Measurements from ENCODE around the gene PRND.

Gene PRND, protein sequence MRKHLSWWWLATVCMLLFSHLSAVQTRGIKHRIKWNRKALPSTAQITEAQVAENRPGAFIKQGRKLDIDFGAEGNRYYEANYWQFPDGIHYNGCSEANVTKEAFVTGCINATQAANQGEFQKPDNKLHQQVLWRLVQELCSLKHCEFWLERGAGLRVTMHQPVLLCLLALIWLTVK

DNA sequence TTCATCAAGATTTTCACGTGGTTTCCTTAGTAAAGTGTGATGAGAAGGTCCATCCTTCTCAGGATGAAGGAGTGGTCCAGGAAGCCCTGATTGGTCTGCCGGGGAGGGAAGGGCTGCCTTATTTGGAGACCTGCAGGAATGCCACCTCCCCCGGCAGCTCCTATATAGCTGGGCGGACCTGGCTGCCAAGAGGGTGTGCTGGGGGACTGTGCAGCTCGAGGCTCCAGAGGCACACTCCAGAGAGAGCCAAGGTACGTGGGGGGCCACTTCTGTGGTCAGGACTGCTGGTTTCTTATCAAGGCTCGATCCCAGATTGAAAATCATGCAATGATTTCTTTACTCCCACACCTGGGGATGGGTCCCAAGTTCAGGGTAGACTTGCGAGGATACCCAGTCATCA lies at the start of gene PRND:
Gene PRND (plus strand): TSS at position 191 of the 400 bp plus-strand sequence. CDS start 2,643 bp downstream, outside the sequence.
- TF ChIP-seq ZNF8 (CRISPR knock-in tag; IDR thresholded peaks at IDR 0.05) = no peak
- TF ChIP-seq, protein P1, sequence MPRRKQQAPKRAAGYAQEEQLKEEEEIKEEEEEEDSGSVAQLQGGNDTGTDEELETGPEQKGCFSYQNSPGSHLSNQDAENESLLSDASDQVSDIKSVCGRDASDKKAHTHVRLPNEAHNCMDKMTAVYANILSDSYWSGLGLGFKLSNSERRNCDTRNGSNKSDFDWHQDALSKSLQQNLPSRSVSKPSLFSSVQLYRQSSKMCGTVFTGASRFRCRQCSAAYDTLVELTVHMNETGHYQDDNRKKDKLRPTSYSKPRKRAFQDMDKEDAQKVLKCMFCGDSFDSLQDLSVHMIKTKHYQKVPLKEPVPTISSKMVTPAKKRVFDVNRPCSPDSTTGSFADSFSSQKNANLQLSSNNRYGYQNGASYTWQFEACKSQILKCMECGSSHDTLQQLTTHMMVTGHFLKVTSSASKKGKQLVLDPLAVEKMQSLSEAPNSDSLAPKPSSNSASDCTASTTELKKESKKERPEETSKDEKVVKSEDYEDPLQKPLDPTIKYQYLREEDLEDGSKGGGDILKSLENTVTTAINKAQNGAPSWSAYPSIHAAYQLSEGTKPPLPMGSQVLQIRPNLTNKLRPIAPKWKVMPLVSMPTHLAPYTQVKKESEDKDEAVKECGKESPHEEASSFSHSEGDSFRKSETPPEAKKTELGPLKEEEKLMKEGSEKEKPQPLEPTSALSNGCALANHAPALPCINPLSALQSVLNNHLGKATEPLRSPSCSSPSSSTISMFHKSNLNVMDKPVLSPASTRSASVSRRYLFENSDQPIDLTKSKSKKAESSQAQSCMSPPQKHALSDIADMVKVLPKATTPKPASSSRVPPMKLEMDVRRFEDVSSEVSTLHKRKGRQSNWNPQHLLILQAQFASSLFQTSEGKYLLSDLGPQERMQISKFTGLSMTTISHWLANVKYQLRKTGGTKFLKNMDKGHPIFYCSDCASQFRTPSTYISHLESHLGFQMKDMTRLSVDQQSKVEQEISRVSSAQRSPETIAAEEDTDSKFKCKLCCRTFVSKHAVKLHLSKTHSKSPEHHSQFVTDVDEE (CRISPR knock-in tag; IDR thresholded peaks at IDR 0.05) = no peak
- TF ChIP-seq ISL1 (CRISPR knock-in tag; IDR thresholded peaks at IDR 0.05) = no peak
- no peak for TF ChIP-seq SNAI2 (CRISPR knock-in tag; IDR thresholded peaks at IDR 0.05)
- TF ChIP-seq ZNF70 (CRISPR knock-in tag; IDR thresholded peaks at IDR 0.05) = no peak
- no peak for TF ChIP-seq PATZ1 (CRISPR knock-in tag; IDR thresholded peaks at IDR 0.05; ENCODE audit: borderline replicate concordance)
- no peak for TF ChIP-seq OSR1 (CRISPR knock-in tag; IDR thresholded peaks at IDR 0.05)
- no peak for TF ChIP-seq POU6F1 (CRISPR knock-in tag; IDR thresholded peaks at IDR 0.05; ENCODE audit: borderline replicate concordance, low read depth)
- TF ChIP-seq RARB (CRISPR knock-in tag; IDR thresholded peaks at IDR 0.05) = no peak
- no peak for TF ChIP-seq ZFP3 (CRISPR knock-in tag; IDR thresholded peaks at IDR 0.05)

GRCh38 chr20:4672948-4673347 lies 48.8 kb upstream of the PRND start:
- TF ChIP-seq TOX (CRISPR knock-in tag; IDR thresholded peaks at IDR 0.05; ENCODE audit: borderline replicate concordance) (no peak), PATZ1 (CRISPR knock-in tag; IDR thresholded peaks at IDR 0.05; ENCODE audit: borderline replicate concordance) (no peak), RARB (CRISPR knock-in tag; IDR thresholded peaks at IDR 0.05) (no peak), PPARA (CRISPR knock-in tag; IDR thresholded peaks at IDR 0.05; ENCODE audit: borderline replicate concordance) (no peak), ZFP3 (CRISPR knock-in tag; IDR thresholded peaks at IDR 0.05) (no peak), OSR1 (CRISPR knock-in tag; IDR thresholded peaks at IDR 0.05) (no peak), ZC3H10 (CRISPR knock-in tag; IDR thresholded peaks at IDR 0.05) (no peak), ZFP30 (CRISPR knock-in tag; IDR thresholded peaks at IDR 0.05) (no peak), ZNF565 (CRISPR knock-in tag; conservative IDR thresholded peaks at IDR 0.05; ENCODE audit: low read depth) (no peak), ISL1 (CRISPR knock-in tag; IDR thresholded peaks at IDR 0.05) (no peak), SNAI2 (CRISPR knock-in tag; IDR thresholded peaks at IDR 0.05) (no peak), ESRRG (CRISPR knock-in tag; IDR thresholded peaks at IDR 0.05) (no peak), BACH2 (CRISPR knock-in tag; IDR thresholded peaks at IDR 0.05; ENCODE audit: borderline replicate concordance) (no peak), ZNF8 (CRISPR knock-in tag; IDR thresholded peaks at IDR 0.05) (no peak)
- TF ChIP-seq, protein P2, sequence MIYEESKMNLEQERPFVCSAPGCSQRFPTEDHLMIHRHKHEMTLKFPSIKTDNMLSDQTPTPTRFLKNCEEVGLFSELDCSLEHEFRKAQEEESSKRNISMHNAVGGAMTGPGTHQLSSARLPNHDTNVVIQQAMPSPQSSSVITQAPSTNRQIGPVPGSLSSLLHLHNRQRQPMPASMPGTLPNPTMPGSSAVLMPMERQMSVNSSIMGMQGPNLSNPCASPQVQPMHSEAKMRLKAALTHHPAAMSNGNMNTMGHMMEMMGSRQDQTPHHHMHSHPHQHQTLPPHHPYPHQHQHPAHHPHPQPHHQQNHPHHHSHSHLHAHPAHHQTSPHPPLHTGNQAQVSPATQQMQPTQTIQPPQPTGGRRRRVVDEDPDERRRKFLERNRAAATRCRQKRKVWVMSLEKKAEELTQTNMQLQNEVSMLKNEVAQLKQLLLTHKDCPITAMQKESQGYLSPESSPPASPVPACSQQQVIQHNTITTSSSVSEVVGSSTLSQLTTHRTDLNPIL (CRISPR knock-in tag; IDR thresholded peaks at IDR 0.05; ENCODE audit: low read depth) = no peak
- TF ChIP-seq, protein P1 (CRISPR knock-in tag; IDR thresholded peaks at IDR 0.05) = no peak
- ATAC-seq = no peak

More for the DNA sequence above, at the start of gene PRND:
- ATAC-seq = no peak

Data from SK-N-SH treated with all-trans-retinoic acid at 6 μM for 48 hours (cell line).